SK-N-DZ (cell line): Measurements from ENCODE around the gene SIPA1L3. TPM values are rescaled to one million over a fixed set of nuclear protein-coding genes. Genes with fewer than 3 reads are reported as not detected.
"Not testable (repeated sequence)": the region's sequence is repeated elsewhere in the genome, so short reads cannot be mapped to it uniquely, and the experiment has no call there.

Experiments
- DNase-seq: peaks from one replicate; pipeline ENCODE4 v3.0.0-alpha.2; 2015; ENCODE audit warnings: low spot score
- polyA plus RNA-seq, 2 experiments: library from polyadenylated mRNA; depleted of rRNA; stranded (reverse); fragments of >200 nt; gene quantifications; 2 replicates each; pipeline ENCODE4 v1.2.3, GENCODE V29; 2014

The SIPA1L3 gene
- 3.2 and 10.4 TPM in 2 replicates for polyA plus RNA-seq (2014; cell fraction: cytosol; rRNA removed)
- polyA plus RNA-seq (2014; cell fraction: nucleus; rRNA removed) = 3.7 and 9.2 TPM in 2 replicates

GRCh38 chr19:37906869-37907734, at the start of gene SIPA1L3:
SIPA1L3 (plus strand) TSS chr19:37907208; CDS start chr19:38081566, 174,358 bp downstream.
- peak; percentile 96 for DNase-seq

GRCh38 chr19:37864501-37864900, 42.5 kb upstream of the SIPA1L3 start:
- DNase-seq = no peak

DNA sequence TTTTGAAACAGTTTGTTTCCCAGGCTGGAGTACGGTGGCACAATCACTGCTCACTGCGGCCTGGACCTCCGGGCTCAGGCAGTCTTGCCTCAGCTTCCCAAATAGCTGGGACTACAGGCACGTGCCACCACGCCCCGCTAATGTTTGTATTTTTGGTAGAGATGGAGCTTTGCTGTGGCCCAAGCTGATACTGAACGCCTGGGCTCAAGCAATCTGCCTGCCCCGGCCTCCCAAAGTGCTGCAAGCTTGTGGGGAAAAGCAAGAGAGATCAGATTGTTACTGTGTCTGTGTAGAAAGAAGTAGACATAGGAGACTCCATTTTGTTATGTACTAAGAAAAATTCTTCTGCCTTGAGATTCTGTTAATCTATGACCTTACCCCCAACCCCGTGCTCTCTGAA, 41.1 kb upstream of the SIPA1L3 start:
- DNase-seq = not testable (repeated sequence)

DNA sequence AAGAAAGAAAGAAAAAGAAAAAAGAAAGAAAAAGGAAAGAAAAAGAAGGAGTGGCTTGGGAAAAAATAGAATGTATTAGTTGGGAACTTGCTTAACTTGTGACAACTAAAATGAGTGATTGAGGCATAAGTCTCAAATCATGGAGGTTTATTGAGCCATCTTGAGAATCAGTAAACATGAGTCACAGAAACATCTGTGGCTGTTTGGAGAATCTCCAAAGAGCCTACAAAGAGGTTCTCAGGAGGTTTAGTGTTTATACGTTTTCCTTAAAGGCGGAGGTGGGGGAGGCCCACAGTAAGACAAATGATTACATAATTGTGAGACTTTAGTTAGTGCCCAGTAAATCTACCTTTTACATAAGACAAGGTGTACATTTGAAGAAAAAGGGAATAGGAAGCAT, 39.2 kb upstream of the SIPA1L3 start:
- DNase-seq = no peak

GRCh38 chr19:37869766-37870340, 37.2 kb upstream of the SIPA1L3 start:
- DNase-seq = no peak

DNA sequence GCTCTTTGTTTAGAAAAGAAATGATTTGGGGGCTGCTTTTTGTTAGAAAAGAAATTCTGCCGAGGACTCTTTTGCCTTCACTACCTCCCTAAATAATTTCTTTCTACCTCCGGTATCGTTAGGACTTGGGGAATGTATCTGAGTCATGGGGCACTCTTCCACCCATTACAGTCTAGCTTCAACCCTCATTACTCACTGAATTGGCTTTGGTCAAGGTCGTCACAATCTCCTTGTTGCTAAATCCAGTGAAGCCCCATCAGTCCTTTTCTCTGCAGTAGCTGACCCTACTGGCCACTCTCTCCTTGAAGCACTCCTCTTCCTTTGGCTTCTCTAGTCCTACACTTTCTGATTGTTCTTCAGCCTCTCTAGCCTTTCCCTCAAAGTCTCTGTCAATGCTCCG, 34.6 kb upstream of the SIPA1L3 start:
- DNase-seq = no peak

DNA sequence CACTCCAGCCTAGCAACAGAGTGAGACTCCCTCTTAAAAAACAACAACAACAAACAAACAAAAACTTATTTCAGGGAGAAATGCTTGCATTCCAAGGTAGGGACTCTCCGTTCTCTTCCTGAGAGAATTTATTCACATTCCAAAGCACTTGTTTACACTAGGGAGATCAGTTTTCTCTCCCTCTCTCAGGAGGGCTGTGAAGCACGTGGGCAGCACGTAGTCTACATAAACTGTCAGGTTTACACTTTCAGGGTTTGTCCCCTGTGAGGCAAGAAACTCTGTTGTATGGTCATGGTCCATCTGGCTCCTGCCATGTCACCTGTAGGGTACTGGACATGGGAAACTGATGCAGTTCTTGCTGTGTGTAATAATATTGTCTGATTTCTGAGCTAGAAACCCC, 32.2 kb upstream of the SIPA1L3 start:
- no peak for DNase-seq

GRCh38 chr19:37876032-37876431, 31.0 kb upstream of the SIPA1L3 start:
- no peak for DNase-seq

- DNase-seq = no peak
Measured at GRCh38 chr19:37877147-37877546, 29.9 kb upstream of the SIPA1L3 start.

GRCh38 chr19:37885392-37885791, 21.6 kb upstream of the SIPA1L3 start:
- DNase-seq = no peak

DNA sequence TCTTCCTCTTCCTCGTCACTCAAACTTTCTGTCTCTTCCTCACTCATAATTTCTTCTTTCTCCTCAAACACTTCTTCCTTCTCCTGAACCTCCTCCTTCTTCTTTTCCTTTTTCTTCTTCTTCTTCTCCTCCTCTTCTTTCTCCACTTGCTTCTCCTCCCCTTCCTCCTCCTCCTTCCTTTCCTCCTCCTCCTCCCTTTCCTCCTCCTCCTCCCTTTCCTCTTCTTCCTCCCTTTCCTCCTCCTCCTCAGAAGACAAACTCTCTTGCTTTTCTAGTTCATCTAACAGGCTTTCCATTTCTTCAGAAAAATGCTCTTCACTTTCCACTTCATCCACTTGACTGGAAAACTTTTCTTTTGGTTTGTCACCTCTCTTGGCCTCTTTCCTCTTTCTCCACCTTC, 20.4 kb upstream of the SIPA1L3 start:
- DNase-seq = no peak

GRCh38 chr19:37893845-37894575, 13.0 kb upstream of the SIPA1L3 start:
- DNase-seq = no peak

DNA sequence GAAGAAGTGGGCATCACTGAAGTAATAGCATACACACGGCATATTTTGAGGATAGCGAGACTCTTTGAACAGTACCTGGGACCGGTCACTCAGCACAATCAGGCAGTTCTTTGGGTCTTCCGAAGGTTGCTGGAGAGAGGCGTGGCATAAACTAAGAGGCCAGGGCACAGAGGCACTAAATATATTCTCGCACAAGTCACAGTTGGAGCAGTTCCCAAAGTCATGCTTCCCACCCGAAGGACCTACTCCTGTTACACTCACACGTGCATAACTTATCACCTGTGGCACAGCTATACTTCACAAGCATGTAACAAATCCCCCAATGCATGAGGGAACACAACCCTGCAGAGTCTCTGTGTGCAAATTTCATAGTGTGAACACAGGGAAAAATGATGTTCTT, 10.8 kb upstream of the SIPA1L3 start:
- no peak for DNase-seq

DNA sequence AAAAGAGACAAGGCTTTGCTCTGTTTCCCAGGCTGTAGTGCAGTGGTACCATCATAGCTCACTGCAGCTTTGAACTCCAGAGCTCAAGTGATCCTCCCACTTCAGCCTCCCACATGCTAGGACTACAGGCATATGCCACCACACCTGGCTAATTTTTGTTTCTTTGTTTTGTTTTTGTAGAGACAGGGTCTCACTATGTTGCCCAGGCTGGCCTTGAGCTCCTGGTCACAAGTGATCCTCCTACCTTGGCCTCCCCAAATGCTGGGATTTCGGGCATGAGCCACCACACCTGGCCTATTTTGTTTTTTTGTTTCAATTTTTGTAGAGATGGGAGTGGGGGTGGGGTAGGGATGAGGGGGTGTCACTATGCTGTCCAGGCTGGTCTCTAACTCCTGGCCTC, 7.6 kb upstream of the SIPA1L3 start:
- DNase-seq = no peak

GRCh38 chr19:37899966-37900365, 7.0 kb upstream of the SIPA1L3 start:
- peak; percentile 71 for DNase-seq

DNA sequence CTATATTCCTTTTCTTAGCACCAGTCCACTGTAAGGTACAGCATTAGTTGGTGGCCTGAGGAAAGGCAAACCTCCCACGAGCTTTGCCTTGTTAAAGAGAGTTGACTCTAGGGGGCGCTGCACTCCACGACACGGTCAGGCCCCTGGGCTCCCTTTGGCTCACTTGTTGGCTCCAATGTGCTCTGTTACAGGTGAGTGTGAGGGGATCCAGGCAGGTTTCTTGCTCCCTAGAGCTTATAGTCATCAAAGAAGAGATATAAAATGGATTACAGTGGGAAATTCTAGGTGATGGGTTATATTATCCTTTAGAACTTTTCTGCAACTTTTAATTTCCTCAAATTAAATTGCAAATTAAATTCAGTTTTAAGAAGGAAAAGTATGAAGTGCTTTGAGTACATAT, 4.3 kb upstream of the SIPA1L3 start:
- peak; percentile 73 for DNase-seq

DNA sequence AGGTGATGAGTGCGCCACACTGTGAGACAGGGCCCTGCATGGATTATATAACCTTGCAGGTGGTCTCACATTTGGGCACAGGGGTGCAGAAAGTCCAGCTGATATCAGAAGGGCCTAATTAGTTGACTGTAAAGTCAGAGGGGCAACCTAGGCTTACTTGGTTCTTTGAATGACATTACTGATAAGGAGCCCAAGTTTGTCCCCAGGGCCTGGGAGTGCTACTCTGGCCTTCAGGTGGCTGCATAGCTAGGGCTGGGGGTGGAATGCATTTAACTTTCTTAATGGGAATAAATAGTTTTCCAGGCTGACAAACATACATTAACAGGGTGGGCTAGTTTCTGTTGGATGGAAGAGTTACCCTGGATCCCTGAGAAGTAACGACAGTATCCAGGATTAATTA, 3.9 kb upstream of the SIPA1L3 start:
- DNase-seq = no peak

GRCh38 chr19:37905946-37906868, 801 bp upstream of the SIPA1L3 start, which contains the start of gene WDR87:
WDR87 (minus strand) TSS chr19:37906594; CDS start chr19:37898239, 8,355 bp downstream.
- DNase-seq = no peak

- DNase-seq = no peak
Measured at GRCh38 chr19:37907735-37908455, 887 bp downstream of the SIPA1L3 start.

- no peak for DNase-seq
Measured at GRCh38 chr19:37909661-37910199, 2.7 kb downstream of the SIPA1L3 start.
